Nephron progenitor cell (in vitro differentiated cells): ENCODE results near the gene OLR1.

Experiments
- DNase-seq: peaks from one replicate; pipeline ENCODE4 v3.0.0; 2021
- H3K27ac Mint-ChIP-seq: 2 replicates; pipeline ENCODE4 v1.8.0; 2021; ENCODE audit warnings: mild to moderate bottlenecking, moderate library complexity, mixed read lengths
- H3K27me3 Mint-ChIP-seq: 2 replicates; pipeline ENCODE4 v1.8.0; 2021; ENCODE audit warnings: mild to moderate bottlenecking, low read depth, mixed read lengths; ENCODE audit not compliant: poor library complexity
- H3K36me3 Mint-ChIP-seq: 2 replicates; pipeline ENCODE4 v1.8.0; 2021; ENCODE audit warnings: low read depth, mixed read lengths
- H3K4me1 Mint-ChIP-seq: 2 replicates; pipeline ENCODE4 v1.8.0; 2021; ENCODE audit warnings: mixed read lengths
- H3K4me3 Mint-ChIP-seq: 2 replicates; pipeline ENCODE4 v1.8.0; 2021; ENCODE audit warnings: mild to moderate bottlenecking, moderate library complexity, mixed read lengths
- H3K9me3 Mint-ChIP-seq: 2 replicates; pipeline ENCODE4 v1.8.0; 2021; ENCODE audit warnings: mild to moderate bottlenecking, moderate library complexity, mixed read lengths
- CTCF ChIP-seq: fragments of 200-600 bp; sonication (generic); IDR thresholded peaks from 2 replicates; pipeline ENCODE4 v1.5.0; 2021; ENCODE audit warnings: antibody characterized with exemption

Gene OLR1

GRCh38 chr12:10214136-10214894 lies 42.4 kb upstream of the OLR1 start:
- H3K36me3 Mint-ChIP-seq, result peaks cover 6% of the 10 kb centered on the region
- H3K4me1 Mint-ChIP-seq, result peaks cover 29% of the 10 kb centered on the region
- peak overlapping the region; percentile 98 for H3K4me3 Mint-ChIP-seq
- no peak for TF ChIP-seq CTCF
- no peaks in the 10 kb centered on the region for H3K9me3 Mint-ChIP-seq
- peak overlapping the region; percentile 98 for H3K27ac Mint-ChIP-seq
- peaks cover 4% of the 10 kb centered on the region for H3K27me3 Mint-ChIP-seq
- no peak for DNase-seq

- H3K9me3 Mint-ChIP-seq, result no peaks in the 10 kb centered on the region
- peak overlapping the region; percentile 98 for H3K4me3 Mint-ChIP-seq
Observed at GRCh38 chr12:10213168-10214135, 41.5 kb upstream of the OLR1 start.

GRCh38 chr12:10212739-10213131 lies 40.8 kb upstream of the OLR1 start, which contains the start of gene GABARAPL1:
Gene GABARAPL1 (plus strand): TSS chr12:10212877. CDS start chr12:10213130, 253 bp downstream.
- no peaks in the 10 kb centered on the region for H3K9me3 Mint-ChIP-seq
- peaks cover under 1% of the 10 kb centered on the region for H3K36me3 Mint-ChIP-seq
- H3K27me3 Mint-ChIP-seq, result peaks cover 4% of the 10 kb centered on the region
- H3K4me1 Mint-ChIP-seq, result peaks cover 29% of the 10 kb centered on the region
- H3K4me3 Mint-ChIP-seq, result peak within 1 kb of the TSS; percentile 98
- TF ChIP-seq CTCF, result no peak
- DNase-seq, result peak; percentile 80
- H3K27ac Mint-ChIP-seq, result peak within 1 kb of the TSS; percentile 98

More at GRCh38 chr12:10213168-10214135, 41.5 kb upstream of the OLR1 start:
- peak; percentile 64 for DNase-seq
- H3K27me3 Mint-ChIP-seq, result peaks cover 4% of the 10 kb centered on the region
- peaks cover 29% of the 10 kb centered on the region for H3K4me1 Mint-ChIP-seq
- TF ChIP-seq CTCF, result no peak
- peak overlapping the region; percentile 98 for H3K27ac Mint-ChIP-seq
- H3K36me3 Mint-ChIP-seq, result peaks cover 6% of the 10 kb centered on the region

- Mint-ChIP-seq H3K9me3 (no peaks in the 10 kb centered on the region), H3K27ac (peak overlapping the region; percentile 98), H3K27me3 (peaks cover 4% of the 10 kb centered on the region), H3K36me3 (no peaks in the 10 kb centered on the region), H3K4me3 (peak overlapping the region; percentile 98), H3K4me1 (peaks cover 29% of the 10 kb centered on the region)
- peak; percentile 84 for DNase-seq
- no peak for TF ChIP-seq CTCF
Observed at GRCh38 chr12:10211940-10212738, 40.2 kb upstream of the OLR1 start.

GRCh38 chr12:10211101-10211939 lies 39.4 kb upstream of the OLR1 start:
- TF ChIP-seq CTCF, result no peak
- H3K27ac Mint-ChIP-seq, result no peak overlapping the region
- peaks cover 4% of the 10 kb centered on the region for H3K27me3 Mint-ChIP-seq
- H3K9me3 Mint-ChIP-seq, result no peaks in the 10 kb centered on the region
- H3K4me3 Mint-ChIP-seq, result no peak overlapping the region
- DNase-seq, result no peak
- peaks cover 29% of the 10 kb centered on the region for H3K4me1 Mint-ChIP-seq
- no peaks in the 10 kb centered on the region for H3K36me3 Mint-ChIP-seq
